Sigmoid colon (tissue), 7 donors: Measurements from ENCODE around the gene SELENOO. TPM values are rescaled to one million over a fixed set of nuclear protein-coding genes. Genes with fewer than 3 reads are reported as not detected.

Source experiments
- DNase-seq: peaks from one replicate; pipeline ENCODE4 v3.0.0-alpha.2; 2019
- H3K27ac ChIP-seq, 4 donors: fragments of 200-600 bp; sonication (generic); one replicate each; pipeline ENCODE4 v1.5.1; 2016 to 2019; ENCODE audit warnings: mild to moderate bottlenecking in 1 of 4
- H3K27me3 ChIP-seq, 3 donors: fragments of 200-600 bp; sonication (generic); one replicate each; pipeline ENCODE4 v1.5.1; 2019; ENCODE audit warnings: mild to moderate bottlenecking in 1 of 3
- H3K36me3 ChIP-seq, 4 donors: fragments of 200-600 bp; sonication (generic); one replicate each; pipeline ENCODE4 v1.5.1; 2016 to 2019
- H3K4me1 ChIP-seq, 4 donors: fragments of 200-600 bp; sonication (generic); one replicate each; pipeline ENCODE4 v1.5.1; 2017 to 2019
- H3K4me3 ChIP-seq, 4 donors: fragments of 200-600 bp; sonication (generic); one replicate each; pipeline ENCODE4 v1.5.1; 2017 to 2019; ENCODE audit warnings: mild to moderate bottlenecking in 2 of 4, moderate library complexity in 1 of 4
- H3K9me3 ChIP-seq, 4 donors: fragments of 200-600 bp in 3 of 4; sonication (generic) in 3 of 4; one replicate each; pipeline versions ENCODE4 v1.5.1 to v1.6.1; 2013 to 2019
- CTCF ChIP-seq, 4 experiments: fragments of 450-650 bp in 3 of 4; fragments of 200-600 bp in 1 of 4; IDR thresholded peaks; one replicate each; pipeline ENCODE4 v1.5.1; 2016 to 2019; ENCODE audit warnings: antibody characterized with exemption in 4 of 4, mild to moderate bottlenecking in 3 of 4, moderate library complexity in 2 of 4
- EP300 ChIP-seq, 4 donors: sonication (generic); formaldehyde crosslinking; IDR thresholded peaks; one replicate each; pipeline ENCODE4 v1.6.1; 2017; ENCODE audit warnings: antibody characterized with exemption in 4 of 4
- POLR2A ChIP-seq, 2 donors: fragments of 450-650 bp; IDR thresholded peaks; one replicate each; pipeline ENCODE4 v1.6.1; 2016; ENCODE audit warnings: antibody characterized with exemption in 2 of 2, mild to moderate bottlenecking in 2 of 2, moderate library complexity in 2 of 2
- POLR2AphosphoS5 ChIP-seq, 4 donors: sonication (generic); formaldehyde crosslinking; IDR thresholded peaks; one replicate each; pipeline ENCODE4 v1.6.1; 2017; ENCODE audit warnings: antibody characterized with exemption in 4 of 4
- WGBS, 2 donors: extraction: QIAGEN DNeasy Blood & Tissue Kit; methylation state at CpG; one replicate each; pipeline ENCODE4 v1.1.7; 2013; 5-methylcytosine and 5-hydroxymethylcytosine counted together
- intact Hi-C: fragments of 100-400 bp; cut with DNase I; formaldehyde crosslinking; loops from one replicate; pipeline ENCODE4 v1.15.1; 2023
- polyA plus RNA-seq, 3 donors: library from polyadenylated mRNA; stranded (reverse); fragments of 200-250 nt; gene quantifications; one replicate each; pipeline ENCODE4 v1.2.3, GENCODE V29; 2013
- total RNA-seq, 4 donors: library from RNA; depleted of rRNA; stranded (reverse); fragments of >200 nt; gene quantifications; one replicate each; pipeline ENCODE4 v1.1.0, GENCODE V29; 2016
- donor health status: healthy with polysubstance abuse.
- donor health status: Bipolar disorder and iron deficiency.
- donor health status: healthy.

SELENOO gene
- total and polyA plus RNA-seq, 7 donors: 10.2 to 30.2 (median 17.9) TPM

DNA sequence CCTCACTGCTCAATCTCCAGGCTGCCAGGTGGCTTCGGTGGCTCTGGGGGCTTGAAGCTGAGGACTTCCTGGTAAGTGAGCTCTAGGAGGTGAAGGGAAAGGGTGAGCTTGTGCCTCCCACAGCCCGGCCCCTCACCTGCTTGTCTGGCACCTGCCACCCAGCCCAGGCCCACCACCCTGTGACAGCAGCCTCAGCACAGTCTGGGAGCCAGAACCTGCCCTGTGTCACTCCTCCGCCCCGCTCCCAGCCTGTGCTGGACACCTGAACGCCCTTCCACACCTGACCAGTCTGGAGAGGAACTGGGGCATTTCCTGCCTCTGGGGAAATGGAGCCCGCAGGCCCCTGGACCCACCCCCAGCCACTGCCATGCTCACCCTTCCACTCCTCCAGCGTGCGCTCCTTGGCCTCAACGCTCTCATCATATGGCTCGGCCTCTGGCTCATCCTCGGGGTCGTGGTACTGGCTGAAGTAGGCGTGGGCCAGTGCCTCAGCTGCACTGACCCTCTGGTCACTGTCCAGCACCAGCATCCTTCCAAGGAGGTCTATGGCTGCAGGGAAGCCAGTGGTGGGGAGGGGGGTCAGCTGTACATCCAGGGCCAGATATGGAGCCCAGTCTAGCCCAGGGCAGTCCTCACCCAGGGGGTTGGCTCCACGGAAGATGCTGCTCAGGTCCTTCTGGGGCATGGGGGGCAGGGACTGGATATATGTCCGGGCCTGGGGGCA is 64.3 kb downstream of the SELENOO start:
- Histone ChIP-seq H3K27me3 (peaks cover 17 to 48% (median 35%) of the 10 kb centered on the region in 3 donors), H3K4me3 (no peak overlapping the region), H3K27ac (no peak overlapping the region), H3K4me1 (peaks cover 0 to 51% (median 45%) of the 10 kb centered on the region in 4 donors), H3K36me3 (no peaks in the 10 kb centered on the region), H3K9me3 (no peaks in the 10 kb centered on the region)
- DNase-seq: no peak
- 60 to 83% methylated on average over 15 of the region's 15 CpGs for WGBS, 2 donors
- intact Hi-C loops: no loop called here
- TF ChIP-seq POLR2AphosphoS5 (IDR thresholded peaks at IDR 0.05) (no peak), CTCF (IDR thresholded peaks at IDR 0.05) (no peak), POLR2A (IDR thresholded peaks at IDR 0.05) (no peak), EP300 (IDR thresholded peaks at IDR 0.05) (no peak)

DNA sequence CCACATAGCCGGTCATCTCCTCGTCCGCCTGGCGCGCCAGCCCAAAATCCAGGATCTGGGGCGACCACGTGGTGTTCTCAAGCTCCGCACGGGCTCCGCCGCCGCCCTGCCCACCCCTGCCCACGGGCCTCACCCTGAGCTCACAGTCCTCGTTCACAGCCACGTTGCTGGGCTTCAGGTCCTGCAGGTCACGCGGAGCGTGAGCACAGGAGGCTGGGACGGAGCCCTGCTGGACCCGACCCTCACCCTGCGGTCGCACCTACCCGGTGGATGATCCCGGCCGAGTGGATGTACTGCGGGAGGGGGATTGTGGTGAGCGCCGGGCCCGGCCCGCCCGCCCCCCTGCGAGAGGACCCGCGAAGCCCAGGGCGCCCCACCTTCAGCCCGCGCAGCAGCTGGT is 66.2 kb downstream of the SELENOO start:
- WGBS, 2 donors: 39 to 74% methylated on average over 37 of the region's 37 CpGs
- intact Hi-C loops: no loop called here
- peak overlapping the region in 3 of 4 donors; percentile 31 to 42 (median 41) for H3K4me3 ChIP-seq

More for the DNA sequence above, 66.2 kb downstream of the SELENOO start:
- peaks cover 16 to 47% (median 34%) of the 10 kb centered on the region in 3 donors for H3K27me3 ChIP-seq
- H3K27ac ChIP-seq: no peak overlapping the region
- H3K9me3 ChIP-seq: no peaks in the 10 kb centered on the region
- DNase-seq: no peak
- no peaks in the 10 kb centered on the region for H3K36me3 ChIP-seq
- TF ChIP-seq POLR2AphosphoS5 (IDR thresholded peaks at IDR 0.05) (no peak), POLR2A (IDR thresholded peaks at IDR 0.05) (no peak), CTCF (IDR thresholded peaks at IDR 0.05) (no peak), EP300 (IDR thresholded peaks at IDR 0.05) (no peak)
- peaks cover 0 to 55% (median 47%) of the 10 kb centered on the region in 4 donors for H3K4me1 ChIP-seq

Other genes starting within 250 kb of the SELENOO start
- 10 to 100 TPM; 26.3 to 50.0 (median 41.8) TPM for gene PIM3, start 240.2 kb upstream of the SELENOO start, total RNA-seq
- 100 to 1,000 TPM in 1 of 3 donors, 10 to 100 TPM in 2; 34.8 to 126 (median 60.1) TPM for gene PIM3, start 240.2 kb upstream of the SELENOO start, polyA plus RNA-seq
- not detected for gene IL17REL, start 188.2 kb upstream of the SELENOO start, total RNA-seq
- 1 to 10 TPM in 1 of 3 donors, not detected in 2; 1.6 TPM for gene IL17REL, start 188.2 kb upstream of the SELENOO start, polyA plus RNA-seq
- gene TTLL8, start 142.7 kb upstream of the SELENOO start, total RNA-seq: not detected
- gene TTLL8, start 142.7 kb upstream of the SELENOO start, polyA plus RNA-seq: not detected
- gene MLC1, start 115.6 kb upstream of the SELENOO start, total RNA-seq: under 1 TPM in 2 of 4 donors, not detected in 2; 0.14 to 0.16 TPM
- under 1 TPM in 1 of 3 donors, not detected in 2; 0.23 TPM for gene MLC1, start 115.6 kb upstream of the SELENOO start, polyA plus RNA-seq
- gene MOV10L1, start 111.0 kb upstream of the SELENOO start, total RNA-seq: 1 to 10 TPM in 3 of 4 donors, under 1 TPM in 1; 0.82 to 5.6 (median 2.6) TPM
- under 1 TPM in 1 of 3 donors, not detected in 2; 0.47 TPM for gene MOV10L1, start 111.0 kb upstream of the SELENOO start, polyA plus RNA-seq
- 1 to 10 TPM in 1 of 4 donors, under 1 TPM in 2, not detected in 1; 0.27 to 3.0 (median 0.36) TPM for gene PANX2, start 30.3 kb upstream of the SELENOO start, total RNA-seq
- gene PANX2, start 30.3 kb upstream of the SELENOO start, polyA plus RNA-seq: under 1 TPM in 2 of 3 donors, not detected in 1; 0.17 to 0.60 TPM
- 10 to 100 TPM; 14.2 to 21.4 (median 18.2) TPM for gene TRABD, start 15.1 kb upstream of the SELENOO start, total RNA-seq
- gene TRABD, start 15.1 kb upstream of the SELENOO start, polyA plus RNA-seq: 10 to 100 TPM; 24.6 to 88.1 (median 31.7) TPM
- gene TUBGCP6, start 44.0 kb downstream of the SELENOO start, total RNA-seq: 10 to 100 TPM; 23.5 to 67.0 (median 28.2) TPM
- gene TUBGCP6, start 44.0 kb downstream of the SELENOO start, polyA plus RNA-seq: 10 to 100 TPM in 1 of 3 donors, 1 to 10 TPM in 2; 4.6 to 33.4 (median 4.8) TPM
- gene HDAC10, start 50.3 kb downstream of the SELENOO start, total RNA-seq: 10 to 100 TPM in 3 of 4 donors, 1 to 10 TPM in 1; 7.2 to 47.4 (median 14.9) TPM
- gene HDAC10, start 50.3 kb downstream of the SELENOO start, polyA plus RNA-seq: 10 to 100 TPM in 2 of 3 donors, 1 to 10 TPM in 1; 8.8 to 45.9 (median 12.0) TPM
- 1 to 10 TPM; 2.5 to 10.0 (median 6.7) TPM for gene MAPK12, start 60.7 kb downstream of the SELENOO start, total RNA-seq
- 1 to 10 TPM in 2 of 3 donors, under 1 TPM in 1; 0.60 to 6.0 (median 2.1) TPM for gene MAPK12, start 60.7 kb downstream of the SELENOO start, polyA plus RNA-seq
- 1 to 10 TPM in 3 of 4 donors, under 1 TPM in 1; 0.82 to 6.6 (median 4.5) TPM for gene MAPK11, start 69.4 kb downstream of the SELENOO start, total RNA-seq
- gene MAPK11, start 69.4 kb downstream of the SELENOO start, polyA plus RNA-seq: 1 to 10 TPM in 2 of 3 donors, under 1 TPM in 1; 0.23 to 7.3 (median 1.2) TPM
- gene PLXNB2, start 106.6 kb downstream of the SELENOO start, total RNA-seq: 100 to 1,000 TPM in 1 of 4 donors, 10 to 100 TPM in 3; 60.4 to 150 (median 68.7) TPM
- gene PLXNB2, start 106.6 kb downstream of the SELENOO start, polyA plus RNA-seq: 100 to 1,000 TPM in 1 of 3 donors, 10 to 100 TPM in 2; 18.6 to 142 (median 35.8) TPM
- 1 to 10 TPM; 2.1 to 7.2 (median 2.8) TPM for gene DENND6B, start 126.0 kb downstream of the SELENOO start, total RNA-seq
- gene DENND6B, start 126.0 kb downstream of the SELENOO start, polyA plus RNA-seq: 1 to 10 TPM in 2 of 3 donors, under 1 TPM in 1; 0.69 to 4.4 (median 1.2) TPM
- 10 to 100 TPM; 29.0 to 64.5 (median 43.9) TPM for gene PPP6R2, start 142.3 kb downstream of the SELENOO start, total RNA-seq
- gene PPP6R2, start 142.3 kb downstream of the SELENOO start, polyA plus RNA-seq: 10 to 100 TPM; 15.0 to 57.5 (median 22.4) TPM